Measurements from ENCODE around the gene DPP6. TPM values are rescaled to one million over a fixed set of nuclear protein-coding genes. Genes with fewer than 3 reads are reported as not detected.

Gene DPP6
- total RNA-seq, 4 donors from 2014 or later: 0.60 to 1.7 (median 1.6) TPM; not detected in 1

DNA sequence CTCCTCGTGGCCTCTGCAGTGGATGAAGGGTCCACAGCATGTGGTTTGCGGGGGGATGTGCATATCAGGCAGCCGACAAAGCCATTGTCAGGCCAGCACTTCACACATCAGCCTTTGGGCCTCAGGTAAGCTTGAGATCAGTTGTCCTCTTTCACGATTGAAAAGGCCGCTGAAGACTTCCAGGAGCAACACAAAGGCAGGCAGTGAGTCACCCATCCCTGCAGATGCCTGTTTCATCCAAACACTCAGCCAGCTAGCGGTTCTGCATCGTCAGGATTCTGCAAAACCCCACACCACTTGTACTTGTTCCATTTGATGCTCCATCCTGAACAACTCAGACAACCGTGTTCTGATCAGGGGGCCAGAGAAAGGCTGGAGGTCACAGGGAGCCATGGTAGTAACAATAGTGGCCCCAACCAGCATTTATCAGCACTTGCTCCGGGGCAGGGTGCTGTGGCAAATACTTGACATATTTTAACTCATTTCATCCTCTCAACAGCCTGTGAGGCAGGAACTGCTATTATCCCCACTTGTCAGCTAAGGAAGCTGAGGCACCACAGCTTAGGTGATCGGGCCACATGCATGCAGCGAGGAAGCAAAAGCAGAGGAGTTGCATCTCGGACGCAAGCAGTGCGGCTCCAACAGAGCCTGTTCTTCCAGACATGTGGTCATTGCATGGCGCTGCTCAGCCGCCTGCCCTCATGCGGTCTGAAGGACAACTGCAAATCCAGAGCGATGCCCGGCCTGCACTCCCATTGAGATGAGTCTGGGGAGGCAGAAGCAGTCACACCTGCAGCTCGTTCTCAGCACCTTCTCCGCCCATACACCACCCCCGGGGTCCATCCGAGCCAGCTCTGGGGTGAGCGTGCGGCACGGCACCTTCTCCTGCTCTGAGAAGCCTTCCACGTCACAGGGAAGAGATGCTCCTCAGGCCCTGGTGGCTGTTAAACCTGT, 805.8 kb downstream of the DPP6 start:
- Histone ChIP-seq H3K36me3 (no peaks in the 10 kb centered on the region), H3K4me1 (no peaks in the 10 kb centered on the region), H3K27ac (no peak overlapping the region), H3K9me3 (peaks cover 0 to 2% (median 0%) of the 10 kb centered on the region in 4 donors), H3K27me3 (no peaks in the 10 kb centered on the region), H3K4me3 (no peak overlapping the region)
- no peak for TF ChIP-seq EP300 (IDR thresholded peaks at IDR 0.05)
- 76 to 88% methylated on average over 24 to 25 of the region's 27 CpGs for WGBS, 2 donors
- no peak for DNase-seq (ENCODE audit: low spot score in 2 of 2)

DNA sequence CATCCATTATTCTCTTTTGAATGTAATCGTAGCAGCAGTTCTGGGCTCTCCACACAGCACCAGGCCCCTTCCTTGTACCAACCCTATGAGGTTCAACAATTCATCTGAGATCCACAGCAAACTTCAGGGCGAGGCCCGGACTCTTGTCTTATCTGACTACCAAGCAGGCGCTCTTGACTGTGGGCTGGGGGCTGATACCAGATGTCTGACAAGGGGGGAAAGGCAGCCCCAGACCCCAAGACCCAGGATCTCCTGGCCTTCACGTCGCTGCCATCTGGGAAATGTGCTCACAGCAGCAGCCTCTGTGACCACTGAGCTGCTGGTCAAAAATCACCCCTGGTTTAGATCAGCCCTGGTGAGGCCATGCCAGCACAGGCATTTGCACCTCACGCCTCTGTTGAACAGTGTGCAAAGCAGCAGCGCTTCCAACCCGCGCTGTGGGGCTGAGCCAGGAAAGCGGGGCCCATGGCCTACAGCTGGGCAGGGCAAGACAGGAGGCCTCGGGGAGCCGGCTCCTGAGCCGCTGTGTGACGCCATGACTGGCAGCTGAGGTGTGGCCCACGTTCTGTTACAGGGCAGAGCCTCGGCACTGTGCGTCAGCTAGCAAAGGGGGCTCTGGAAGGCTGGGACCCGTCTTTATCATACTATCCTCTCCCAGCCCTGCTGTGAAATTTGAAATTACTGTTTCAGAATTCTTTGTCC, 806.8 kb downstream of the DPP6 start:
- no peak overlapping the region for H3K4me3 ChIP-seq
- WGBS, 2 donors: 80 to 86% methylated on average over 16 to 18 of the region's 19 CpGs
- H3K4me1 ChIP-seq: no peaks in the 10 kb centered on the region
- no peak for DNase-seq (ENCODE audit: low spot score in 2 of 2)
- TF ChIP-seq, protein P1, sequence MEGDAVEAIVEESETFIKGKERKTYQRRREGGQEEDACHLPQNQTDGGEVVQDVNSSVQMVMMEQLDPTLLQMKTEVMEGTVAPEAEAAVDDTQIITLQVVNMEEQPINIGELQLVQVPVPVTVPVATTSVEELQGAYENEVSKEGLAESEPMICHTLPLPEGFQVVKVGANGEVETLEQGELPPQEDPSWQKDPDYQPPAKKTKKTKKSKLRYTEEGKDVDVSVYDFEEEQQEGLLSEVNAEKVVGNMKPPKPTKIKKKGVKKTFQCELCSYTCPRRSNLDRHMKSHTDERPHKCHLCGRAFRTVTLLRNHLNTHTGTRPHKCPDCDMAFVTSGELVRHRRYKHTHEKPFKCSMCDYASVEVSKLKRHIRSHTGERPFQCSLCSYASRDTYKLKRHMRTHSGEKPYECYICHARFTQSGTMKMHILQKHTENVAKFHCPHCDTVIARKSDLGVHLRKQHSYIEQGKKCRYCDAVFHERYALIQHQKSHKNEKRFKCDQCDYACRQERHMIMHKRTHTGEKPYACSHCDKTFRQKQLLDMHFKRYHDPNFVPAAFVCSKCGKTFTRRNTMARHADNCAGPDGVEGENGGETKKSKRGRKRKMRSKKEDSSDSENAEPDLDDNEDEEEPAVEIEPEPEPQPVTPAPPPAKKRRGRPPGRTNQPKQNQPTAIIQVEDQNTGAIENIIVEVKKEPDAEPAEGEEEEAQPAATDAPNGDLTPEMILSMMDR (IDR thresholded peaks at IDR 0.05): no peak
- TF ChIP-seq POLR2A (IDR thresholded peaks at IDR 0.05) (no peak), EP300 (IDR thresholded peaks at IDR 0.05) (no peak)
- H3K36me3 ChIP-seq: no peaks in the 10 kb centered on the region
- no peak overlapping the region for H3K27ac ChIP-seq
- H3K9me3 ChIP-seq: no peaks in the 10 kb centered on the region
- no peaks in the 10 kb centered on the region for H3K27me3 ChIP-seq

DNA sequence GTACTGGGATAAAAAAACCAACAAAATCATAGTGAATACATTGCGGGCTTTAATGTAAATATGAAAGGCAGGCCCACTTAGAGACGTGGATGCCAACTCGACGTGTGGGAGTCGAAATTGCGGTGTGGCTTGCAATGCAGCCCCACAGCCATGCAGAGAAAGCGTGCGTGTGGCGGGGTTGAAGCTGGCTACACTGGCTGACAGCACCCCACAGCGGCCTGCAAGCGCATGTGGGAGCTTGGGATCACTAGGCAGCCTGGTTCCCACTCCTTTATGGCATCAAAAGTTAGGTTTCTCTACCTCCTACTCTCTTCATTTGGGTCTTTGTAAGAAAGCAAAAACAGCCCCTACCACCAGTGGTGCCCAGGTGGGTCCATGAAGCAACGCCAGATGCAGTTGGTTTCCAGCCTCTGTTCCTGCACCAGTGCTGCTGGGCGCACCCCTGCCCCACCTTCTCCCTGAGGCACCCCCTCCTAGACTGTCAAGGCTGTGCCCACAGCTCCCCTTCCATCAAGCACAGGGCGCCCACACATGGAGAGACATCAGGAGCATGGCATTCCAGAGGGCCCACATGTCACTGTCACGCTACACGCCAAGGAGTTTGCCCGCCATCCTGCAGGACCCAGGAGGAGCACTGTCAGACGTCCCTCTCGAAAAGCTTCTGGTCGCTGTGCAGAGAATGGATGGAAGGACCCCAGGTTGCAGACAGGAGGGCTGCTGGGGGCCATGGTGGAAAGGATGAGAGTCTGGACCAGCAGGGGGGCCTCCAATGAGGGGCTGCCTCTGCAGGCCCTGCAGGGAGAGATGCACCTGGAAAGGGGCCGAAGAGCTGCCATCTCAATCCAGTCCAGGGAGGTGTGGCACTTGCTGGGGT, 807.8 kb downstream of the DPP6 start:
- no peak for DNase-seq (ENCODE audit: low spot score in 2 of 2)
- Histone ChIP-seq H3K27ac (no peak overlapping the region), H3K4me1 (no peaks in the 10 kb centered on the region), H3K4me3 (no peak overlapping the region), H3K9me3 (no peaks in the 10 kb centered on the region), H3K36me3 (no peaks in the 10 kb centered on the region), H3K27me3 (no peaks in the 10 kb centered on the region)
- TF ChIP-seq POLR2A (IDR thresholded peaks at IDR 0.05): no peak
- no peak for TF ChIP-seq EP300 (IDR thresholded peaks at IDR 0.05)
- TF ChIP-seq, protein P1 (IDR thresholded peaks at IDR 0.05): no peak
- WGBS, 2 donors: 88 to 90% methylated on average over 21 of the region's 21 CpGs

DNA sequence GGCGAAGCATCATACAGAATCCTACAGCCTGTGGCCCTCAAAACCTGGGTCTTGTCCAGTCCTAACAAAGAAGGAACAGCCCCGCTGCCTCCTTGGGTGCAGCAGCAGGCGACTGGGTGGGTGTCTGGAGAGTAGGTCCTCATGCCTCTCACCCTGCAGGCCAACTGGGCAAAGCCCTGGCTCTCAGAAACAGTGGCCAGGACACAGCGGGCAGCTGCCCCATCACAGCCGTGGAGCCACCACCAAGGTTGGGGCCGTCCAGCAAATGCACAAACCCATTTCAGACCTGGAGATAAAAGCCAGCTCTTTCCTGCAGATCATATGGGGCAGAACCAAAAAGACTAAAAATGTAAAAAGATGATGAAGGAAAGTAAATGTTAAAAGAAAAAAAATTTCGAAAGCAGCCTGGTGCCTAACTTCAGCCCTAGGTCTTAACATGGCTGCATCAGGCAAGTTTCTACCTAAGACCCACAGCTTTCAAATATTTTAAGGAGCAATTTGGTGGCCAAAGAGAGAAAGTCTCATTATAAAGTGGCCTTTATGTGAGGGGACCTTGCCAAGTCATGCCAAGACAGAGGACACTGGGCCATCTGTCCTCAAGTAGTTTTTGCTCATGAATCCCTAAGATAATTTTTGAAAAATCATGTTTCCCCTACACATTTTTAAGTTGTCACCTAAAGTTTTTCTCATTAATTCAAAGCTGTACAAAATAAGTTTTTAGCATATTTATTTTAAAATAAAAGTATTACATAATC, 808.6 kb downstream of the DPP6 start:
- no peak for DNase-seq (ENCODE audit: low spot score in 2 of 2)
- Histone ChIP-seq H3K4me1 (no peaks in the 10 kb centered on the region), H3K27ac (no peak overlapping the region), H3K4me3 (no peak overlapping the region), H3K9me3 (no peaks in the 10 kb centered on the region), H3K36me3 (no peaks in the 10 kb centered on the region), H3K27me3 (no peaks in the 10 kb centered on the region)
- WGBS, 2 donors: 85 to 87% methylated on average over 7 of the region's 7 CpGs
- TF ChIP-seq EP300 (IDR thresholded peaks at IDR 0.05) (no peak), POLR2A (IDR thresholded peaks at IDR 0.05) (no peak)
- TF ChIP-seq, protein P1 (IDR thresholded peaks at IDR 0.05): no peak

DNA sequence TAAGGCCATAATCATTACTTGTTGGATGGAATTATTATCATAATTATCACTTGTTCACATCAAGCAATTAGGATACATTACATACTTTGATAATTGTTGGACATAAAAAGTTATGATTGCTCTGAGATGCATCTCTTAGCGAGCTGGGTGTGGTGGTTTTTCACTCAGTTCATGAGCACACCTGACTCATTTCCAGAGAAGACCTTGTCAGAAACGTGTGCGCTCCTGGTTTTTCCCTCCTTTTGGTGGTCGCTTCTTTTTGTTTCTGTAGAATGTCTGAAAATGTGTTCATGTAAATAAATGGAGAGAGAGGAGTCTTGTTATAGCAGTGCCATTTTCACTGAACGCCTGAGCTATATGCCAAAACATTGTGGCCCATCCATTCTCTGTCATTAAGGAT, 809.4 kb downstream of the DPP6 start:
- no peaks in the 10 kb centered on the region for H3K27me3 ChIP-seq
- no peak for DNase-seq (ENCODE audit: low spot score in 2 of 2)
- no peak for TF ChIP-seq POLR2A (IDR thresholded peaks at IDR 0.05)
- no peak for TF ChIP-seq EP300 (IDR thresholded peaks at IDR 0.05)
- TF ChIP-seq, protein P1 (IDR thresholded peaks at IDR 0.05): no peak
- no peak overlapping the region for H3K27ac ChIP-seq
- no peaks in the 10 kb centered on the region for H3K9me3 ChIP-seq
- 79 to 80% methylated on average over 5 of the region's 5 CpGs for WGBS, 2 donors
- no peaks in the 10 kb centered on the region for H3K4me1 ChIP-seq
- no peaks in the 10 kb centered on the region for H3K36me3 ChIP-seq
- H3K4me3 ChIP-seq: no peak overlapping the region

All from tibial nerve (tissue), 4 donors.